Measurements from ENCODE around the gene NLRP5. TPM values are rescaled to one million over a fixed set of nuclear protein-coding genes. Genes with fewer than 3 reads are reported as not detected.

The NLRP5 gene
- total and polyA plus RNA-seq, 2 of the 4 experiments (the other 2 are of a cell fraction) = not detected

GRCh38 chr19:56066152-56067023, 79.8 kb downstream of the NLRP5 start:
- ATAC-seq (ENCODE audit: low read depth) = peak; percentile 97
- Histone ChIP-seq H2BK15ac (ENCODE audit: low read depth, low read length) (no peak overlapping the region), H4K8ac (ENCODE audit: low read depth in 2 of 2, low read length in 2 of 2) (no peak overlapping the region), H4K91ac (ENCODE audit: insufficient read depth, low read depth, low read length) (no peak overlapping the region), H3K36me3 (ENCODE audit: control insufficient read depth, insufficient read depth, low read length) (no peaks in the 10 kb centered on the region), H3K18ac (ENCODE audit: low read depth, low read length) (no peak overlapping the region), H2AK9ac (replicated peaks; ENCODE audit: low read depth, low read length, poor library complexity) (no peak overlapping the region), H2BK5ac (ENCODE audit: low read depth, low read length, poor library complexity, severe bottlenecking) (no peak overlapping the region), H2AK5ac (ENCODE audit: low read depth, low read length) (no peak overlapping the region), H4K20me1 (ENCODE audit: insufficient read depth, low read length) (no peaks in the 10 kb centered on the region), H3K4me1 (ENCODE audit: control insufficient read depth, insufficient read depth, low read length) (no peaks in the 10 kb centered on the region), H3K4ac (ENCODE audit: low read depth, low read length) (no peak overlapping the region), H3K9me3 (ENCODE audit: control insufficient read depth, insufficient read depth, low read length) (no peaks in the 10 kb centered on the region), H3K14ac (replicated peaks; ENCODE audit: low read depth, low read length) (no peak overlapping the region), H2BK20ac (ENCODE audit: low read depth, low read length) (no peak overlapping the region), H3K23ac (ENCODE audit: low read depth, low read length) (no peak overlapping the region), H3K27ac (ENCODE audit: insufficient read depth, low read length) (no peak overlapping the region), H3K9me1 (ENCODE audit: insufficient read depth, low read length) (no peaks in the 10 kb centered on the region), H3K9ac (ENCODE audit: low read depth, low read length) (no peak overlapping the region), H4K5ac (ENCODE audit: low read depth, low read length) (no peak overlapping the region), H2AFZ (replicated peaks; ENCODE audit: low read length, poor library complexity) (peak overlapping the region; percentile 91), H3K56ac (ENCODE audit: extremely low read depth, insufficient read depth, low read length) (no peak overlapping the region), H2BK120ac (ENCODE audit: low read depth, low read length) (no peak overlapping the region), H3K27me3 (ENCODE audit: control insufficient read depth, insufficient read depth, low read length) (no peaks in the 10 kb centered on the region; the same call in 1 of the 2 replicates), H3K4me2 (ENCODE audit: low read depth, low read length) (peak overlapping the region; percentile 92), H3K4me3 (ENCODE audit: insufficient read depth, low read depth, low read length) (peak overlapping the region; percentile 10; the same call in 1 of the 2 replicates), H3K79me1 (ENCODE audit: low read depth in 1 of 2, low read length in 2 of 2) (no peaks in the 10 kb centered on the region)
- DNase-seq = peak; percentile 19
- no TSS peak for BruUV-seq (replicated peaks)
- WGBS, 2 experiments (ENCODE audit: extremely low coverage in 2 of 2, insufficient read length in 1 of 2) = 0% methylated on average over 2 of the region's 39 CpGs; no CpG with 5 or more reads in 1 of the 2 experiments
- in situ Hi-C loops (cut with MboI; ENCODE audit: low sequenced_read_pairs) = loop anchor here (10.0 kb wide), 1 partner anchor 278 kb away; no protein-coding TSS in a partner anchor
- TF ChIP-seq RAD21 (IDR thresholded peaks at IDR 0.05; ENCODE audit: low read length) = peak; percentile 67
- peak; percentile 55 for TF ChIP-seq SMC3 (IDR thresholded peaks at IDR 0.05; ENCODE audit: low read depth, low read length)
- TF ChIP-seq MAZ (IDR thresholded peaks at IDR 0.05; ENCODE audit: borderline replicate concordance, low read depth, low read length) = peak; percentile 41; the same call in 1 of the 2 replicates
- TF ChIP-seq, protein P1, sequence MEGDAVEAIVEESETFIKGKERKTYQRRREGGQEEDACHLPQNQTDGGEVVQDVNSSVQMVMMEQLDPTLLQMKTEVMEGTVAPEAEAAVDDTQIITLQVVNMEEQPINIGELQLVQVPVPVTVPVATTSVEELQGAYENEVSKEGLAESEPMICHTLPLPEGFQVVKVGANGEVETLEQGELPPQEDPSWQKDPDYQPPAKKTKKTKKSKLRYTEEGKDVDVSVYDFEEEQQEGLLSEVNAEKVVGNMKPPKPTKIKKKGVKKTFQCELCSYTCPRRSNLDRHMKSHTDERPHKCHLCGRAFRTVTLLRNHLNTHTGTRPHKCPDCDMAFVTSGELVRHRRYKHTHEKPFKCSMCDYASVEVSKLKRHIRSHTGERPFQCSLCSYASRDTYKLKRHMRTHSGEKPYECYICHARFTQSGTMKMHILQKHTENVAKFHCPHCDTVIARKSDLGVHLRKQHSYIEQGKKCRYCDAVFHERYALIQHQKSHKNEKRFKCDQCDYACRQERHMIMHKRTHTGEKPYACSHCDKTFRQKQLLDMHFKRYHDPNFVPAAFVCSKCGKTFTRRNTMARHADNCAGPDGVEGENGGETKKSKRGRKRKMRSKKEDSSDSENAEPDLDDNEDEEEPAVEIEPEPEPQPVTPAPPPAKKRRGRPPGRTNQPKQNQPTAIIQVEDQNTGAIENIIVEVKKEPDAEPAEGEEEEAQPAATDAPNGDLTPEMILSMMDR (conservative IDR thresholded peaks at IDR 0.05; ENCODE audit: low read depth, low read length) = peak; percentile 72
- TF ChIP-seq FOS (IDR thresholded peaks at IDR 0.05; ENCODE audit: low read depth, low read length) = no peak
- intact Hi-C loops (cut with micrococcal nuclease) = loop anchor here (1.0 to 10.0 kb wide), 4 partner anchors 266 to 1038 kb away; no protein-coding TSS in a partner anchor
- dilution Hi-C loops (cut with HindIII; ENCODE audit: low sequenced_read_pairs, unreplicated experiment) = no loop called here
- POLR2A ChIA-PET (ENCODE audit: unreplicated experiment) = no interaction called here
- CTCF ChIA-PET = interaction anchor here (0.6 to 2.3 kb wide), 15 partner anchors 9 to 1033 kb away, joined by 3 to 18 read pairs (median 4); no protein-coding TSS in a partner anchor
